ENCODE results near the gene CXCL1. TPM values are rescaled to one million over a fixed set of nuclear protein-coding genes. Genes with fewer than 3 reads are reported as not detected.
A peak's percentile ranks its signal among the peaks of the same experiment; 100 is the strongest.

The CXCL1 gene
- total RNA-seq (1 to 10 TPM; 2.4 to 7.4 (median 3.4) TPM), polyA plus RNA-seq (4.4 TPM)
- long read RNA-seq, donor 1, partial matches to known transcripts: 1 of 4 reads
- long read RNA-seq, donor 1, other reads (novel, unspliced or antisense): 0 of 4 reads
- long read RNA-seq, donor 2, partial matches to known transcripts: 0 of 1 reads
- long read RNA-seq, donor 2, other reads (novel, unspliced or antisense): 0 of 1 reads
- long read RNA-seq, donor 3, partial matches to known transcripts: 0 of 5 reads
- long read RNA-seq, donor 3, other reads (novel, unspliced or antisense): 3 of 5 reads
- long read RNA-seq, donor 4: 0 reads

DNA sequence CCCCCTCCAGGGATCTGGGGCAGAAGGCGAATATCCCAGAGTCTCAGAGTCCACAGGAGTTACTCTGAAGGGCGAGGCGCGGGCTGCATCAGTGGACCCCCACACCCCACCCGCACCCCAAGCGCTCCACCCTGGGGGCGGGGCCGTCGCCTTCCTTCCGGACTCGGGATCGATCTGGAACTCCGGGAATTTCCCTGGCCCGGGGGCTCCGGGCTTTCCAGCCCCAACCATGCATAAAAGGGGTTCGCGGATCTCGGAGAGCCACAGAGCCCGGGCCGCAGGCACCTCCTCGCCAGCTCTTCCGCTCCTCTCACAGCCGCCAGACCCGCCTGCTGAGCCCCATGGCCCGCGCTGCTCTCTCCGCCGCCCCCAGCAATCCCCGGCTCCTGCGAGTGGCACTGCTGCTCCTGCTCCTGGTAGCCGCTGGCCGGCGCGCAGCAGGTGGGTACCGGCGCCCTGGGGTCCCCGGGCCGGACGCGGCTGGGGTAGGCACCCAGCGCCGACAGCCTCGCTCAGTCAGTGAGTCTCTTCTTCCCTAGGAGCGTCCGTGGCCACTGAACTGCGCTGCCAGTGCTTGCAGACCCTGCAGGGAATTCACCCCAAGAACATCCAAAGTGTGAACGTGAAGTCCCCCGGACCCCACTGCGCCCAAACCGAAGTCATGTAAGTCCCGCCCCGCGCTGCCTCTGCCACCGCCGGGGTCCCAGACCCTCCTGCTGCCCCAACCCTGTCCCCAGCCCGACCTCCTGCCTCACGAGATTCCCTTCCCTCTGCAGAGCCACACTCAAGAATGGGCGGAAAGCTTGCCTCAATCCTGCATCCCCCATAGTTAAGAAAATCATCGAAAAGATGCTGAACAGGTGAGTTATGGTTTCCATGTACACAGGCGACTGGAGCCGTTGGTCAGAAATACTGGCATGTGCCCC lies at the start of gene CXCL1:
TSS of gene CXCL1 (plus strand) at position 264 of the 926 bp plus-strand sequence. CDS start at position 342, 78 bp downstream.
- Histone ChIP-seq H3K4me1 (ENCODE audit: control insufficient read depth, insufficient read depth, low read length) (no peaks in the 10 kb centered on the region), H3K9me3 (ENCODE audit: control insufficient read depth, low read length) (no peaks in the 10 kb centered on the region), H3K27ac (ENCODE audit: low read length) (no peak within 1 kb of the TSS), H3K4me3 (ENCODE audit: low read length) (peak within 1 kb of the TSS; percentile 60), H3K27me3 (ENCODE audit: control insufficient read depth, insufficient read depth) (no peaks in the 10 kb centered on the region)
- intact Hi-C loops (cut with DNase I): no loop called here
- ATAC-seq (peak; percentile 78 to 85), DNase-seq (peak; percentile 67 to 85 (median 84))
- 7% methylated on average over 61 of the region's 61 CpGs for WGBS

DNA sequence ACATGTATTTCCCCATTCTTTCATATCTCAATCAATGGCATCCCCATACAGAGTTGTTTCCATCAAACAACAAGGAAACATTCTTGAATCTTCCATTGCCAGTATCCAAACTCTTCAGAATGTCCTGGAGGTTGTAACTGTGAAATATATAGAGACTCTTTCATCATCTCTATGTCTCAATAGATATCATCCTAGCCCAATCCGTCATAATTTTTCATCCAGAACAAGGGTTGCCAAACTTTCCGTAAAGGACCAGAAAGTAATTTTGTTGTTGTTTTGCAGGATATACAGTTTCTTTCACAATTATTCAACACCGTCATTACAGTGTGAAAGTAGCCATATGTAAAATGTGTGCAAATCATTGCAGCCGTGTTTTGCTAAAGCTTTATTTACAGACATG lies 47.9 kb upstream of the CXCL1 start:
- peaks cover 2% of the 10 kb centered on the region for H3K4me1 ChIP-seq (ENCODE audit: control insufficient read depth, insufficient read depth, low read length)
- DNase-seq: no peak
- intact Hi-C loops (cut with DNase I): no loop called here
- H3K4me3 ChIP-seq (ENCODE audit: low read length): no peak overlapping the region
- H3K9me3 ChIP-seq (ENCODE audit: control insufficient read depth, low read length): no peaks in the 10 kb centered on the region
- no peak overlapping the region for H3K27ac ChIP-seq (ENCODE audit: low read length)
- ATAC-seq: no peak
- H3K27me3 ChIP-seq (ENCODE audit: control insufficient read depth, insufficient read depth): no peaks in the 10 kb centered on the region
- 82% methylated on average over 4 of the region's 4 CpGs for WGBS

GRCh38 chr4:73822389-73822788 lies 46.8 kb upstream of the CXCL1 start:
- no peaks in the 10 kb centered on the region for H3K27me3 ChIP-seq (ENCODE audit: control insufficient read depth, insufficient read depth)
- intact Hi-C loops (cut with DNase I): no loop called here
- ATAC-seq (no peak), DNase-seq (no peak)
- WGBS: 76% methylated on average over 3 of the region's 3 CpGs
- H3K27ac ChIP-seq (ENCODE audit: low read length): no peak overlapping the region
- no peaks in the 10 kb centered on the region for H3K4me1 ChIP-seq (ENCODE audit: control insufficient read depth, insufficient read depth, low read length)
- H3K9me3 ChIP-seq (ENCODE audit: control insufficient read depth, low read length): no peaks in the 10 kb centered on the region
- no peak overlapping the region for H3K4me3 ChIP-seq (ENCODE audit: low read length)

DNA sequence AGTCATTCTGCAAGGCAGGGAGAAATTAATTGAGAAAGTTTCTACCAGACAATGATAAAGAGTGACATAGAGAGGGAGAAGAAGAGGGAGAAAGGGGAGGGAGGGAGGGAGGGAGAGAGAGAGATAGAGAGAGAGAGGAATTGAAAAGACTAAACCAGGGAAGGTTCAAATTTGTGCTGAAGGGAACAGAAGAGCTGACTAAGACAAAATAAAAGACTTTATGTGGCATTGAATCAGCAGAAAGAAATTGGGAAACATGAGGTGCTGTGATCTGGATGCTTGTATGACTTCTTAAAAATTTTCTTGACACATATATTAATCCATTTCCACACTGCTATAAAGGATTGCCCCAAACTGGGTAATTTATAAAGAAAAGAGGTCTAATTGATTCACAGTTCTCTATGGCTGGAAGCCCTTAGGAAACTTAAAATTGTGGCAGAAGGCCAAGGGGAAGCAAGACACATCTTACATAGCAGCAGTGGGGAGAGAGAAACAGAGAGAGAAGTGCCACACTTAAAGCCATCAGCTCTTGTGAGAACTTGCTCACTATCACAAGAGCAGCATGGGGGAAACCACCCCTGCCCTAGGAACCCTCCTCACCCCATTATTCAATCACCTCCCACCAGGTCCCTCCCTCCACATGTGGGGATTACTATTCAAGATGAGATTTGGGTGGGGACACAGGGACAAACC lies 46.2 kb upstream of the CXCL1 start:
- DNase-seq: no peak
- intact Hi-C loops (cut with DNase I): no loop called here
- no peak for ATAC-seq

GRCh38 chr4:73823760-73824159 lies 45.4 kb upstream of the CXCL1 start:
- H3K27me3 ChIP-seq (ENCODE audit: control insufficient read depth, insufficient read depth): no peaks in the 10 kb centered on the region
- no peak for DNase-seq
- H3K4me1 ChIP-seq (ENCODE audit: control insufficient read depth, insufficient read depth, low read length): no peaks in the 10 kb centered on the region
- H3K27ac ChIP-seq (ENCODE audit: low read length): no peak overlapping the region
- intact Hi-C loops (cut with DNase I): no loop called here
- H3K9me3 ChIP-seq (ENCODE audit: control insufficient read depth, low read length): no peaks in the 10 kb centered on the region
- no peak for ATAC-seq
- no peak overlapping the region for H3K4me3 ChIP-seq (ENCODE audit: low read length)

More for the DNA sequence above, 46.2 kb upstream of the CXCL1 start:
- no peaks in the 10 kb centered on the region for H3K27me3 ChIP-seq (ENCODE audit: control insufficient read depth, insufficient read depth)
- no peaks in the 10 kb centered on the region for H3K4me1 ChIP-seq (ENCODE audit: control insufficient read depth, insufficient read depth, low read length)
- no peak overlapping the region for H3K4me3 ChIP-seq (ENCODE audit: low read length)
- no peaks in the 10 kb centered on the region for H3K9me3 ChIP-seq (ENCODE audit: control insufficient read depth, low read length)
- H3K27ac ChIP-seq (ENCODE audit: low read length): no peak overlapping the region

- no peaks in the 10 kb centered on the region for H3K9me3 ChIP-seq (ENCODE audit: control insufficient read depth, low read length)
- no peaks in the 10 kb centered on the region for H3K4me1 ChIP-seq (ENCODE audit: control insufficient read depth, insufficient read depth, low read length)
- no peaks in the 10 kb centered on the region for H3K27me3 ChIP-seq (ENCODE audit: control insufficient read depth, insufficient read depth)
- no peak overlapping the region for H3K27ac ChIP-seq (ENCODE audit: low read length)
- no peak overlapping the region for H3K4me3 ChIP-seq (ENCODE audit: low read length)
- ATAC-seq: peak in 1 of 2 donors; percentile 62
- intact Hi-C loops (cut with DNase I): no loop called here
- 26% methylated on average over 3 of the region's 3 CpGs for WGBS
- DNase-seq: no peak
These were observed 40.2 kb upstream of the CXCL1 start for GRCh38 chr4:73828956-73829355.

DNA sequence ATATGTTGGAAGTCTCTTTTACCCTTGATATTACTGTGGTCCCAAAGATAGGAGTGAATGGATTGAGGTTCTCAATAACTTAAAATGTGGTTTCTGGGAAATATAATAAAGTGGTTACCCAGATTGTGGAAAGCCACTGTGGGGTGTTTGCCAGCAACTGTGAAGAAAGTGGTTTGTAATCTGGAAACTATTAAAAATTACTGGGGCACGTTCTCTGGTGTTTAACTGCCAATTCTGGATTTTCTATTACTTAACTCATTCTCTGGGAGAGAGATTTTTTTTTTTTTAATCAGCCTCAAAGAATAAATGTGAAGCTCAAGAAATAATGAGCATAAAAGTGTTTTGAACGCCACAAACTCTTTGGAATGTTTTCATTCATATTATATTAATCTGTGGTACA lies 37.6 kb upstream of the CXCL1 start:
- H3K27ac ChIP-seq (ENCODE audit: low read length): no peak overlapping the region
- DNase-seq: peak in 2 of 3 donors; percentile 41 to 48
- WGBS: 54% methylated on average over 2 of the region's 2 CpGs

DNA sequence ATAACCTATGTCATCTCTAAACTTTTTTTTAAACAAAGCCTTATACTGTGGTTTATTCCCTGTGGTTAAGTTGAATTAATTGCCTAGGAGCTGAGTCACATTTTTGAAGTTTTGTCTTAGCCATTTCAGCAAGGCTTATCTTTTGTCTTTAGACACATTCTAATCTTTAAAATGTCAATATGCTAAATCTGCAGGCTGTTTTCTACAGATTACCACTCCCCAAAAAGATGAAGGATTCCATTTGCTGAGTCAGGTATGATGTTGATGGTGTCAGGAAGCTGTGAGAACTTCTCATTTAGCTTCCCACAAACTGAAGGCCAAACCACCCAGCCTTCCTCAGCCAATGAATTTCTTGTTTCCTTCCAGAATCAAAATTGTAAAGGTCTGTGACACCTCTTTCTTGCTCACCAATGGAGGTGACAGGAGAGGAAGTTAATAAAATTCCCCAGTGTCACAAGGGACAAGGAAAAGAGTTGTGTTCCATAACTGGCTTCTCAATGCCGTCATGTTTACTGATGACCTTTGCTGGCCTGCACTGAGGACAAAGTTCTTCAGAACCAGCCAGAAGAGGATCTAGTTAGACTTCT lies 36.4 kb upstream of the CXCL1 start:
- Histone ChIP-seq H3K4me3 (ENCODE audit: low read length) (no peak overlapping the region), H3K4me1 (ENCODE audit: control insufficient read depth, insufficient read depth, low read length) (peaks cover 2% of the 10 kb centered on the region), H3K9me3 (ENCODE audit: control insufficient read depth, low read length) (no peaks in the 10 kb centered on the region), H3K27me3 (ENCODE audit: control insufficient read depth, insufficient read depth) (no peaks in the 10 kb centered on the region), H3K27ac (ENCODE audit: low read length) (no peak overlapping the region)
- ATAC-seq (peak in 1 of 2 donors; percentile 41), DNase-seq (no peak)
- WGBS: 60% methylated on average over 1 of the region's 1 CpG
- intact Hi-C loops (cut with DNase I): no loop called here

More for the DNA sequence above, 37.6 kb upstream of the CXCL1 start:
- ATAC-seq: peak in 1 of 2 donors; percentile 56
- no peaks in the 10 kb centered on the region for H3K4me1 ChIP-seq (ENCODE audit: control insufficient read depth, insufficient read depth, low read length)
- intact Hi-C loops (cut with DNase I): no loop called here
- H3K9me3 ChIP-seq (ENCODE audit: control insufficient read depth, low read length): no peaks in the 10 kb centered on the region
- no peak overlapping the region for H3K4me3 ChIP-seq (ENCODE audit: low read length)
- H3K27me3 ChIP-seq (ENCODE audit: control insufficient read depth, insufficient read depth): no peaks in the 10 kb centered on the region

DNA sequence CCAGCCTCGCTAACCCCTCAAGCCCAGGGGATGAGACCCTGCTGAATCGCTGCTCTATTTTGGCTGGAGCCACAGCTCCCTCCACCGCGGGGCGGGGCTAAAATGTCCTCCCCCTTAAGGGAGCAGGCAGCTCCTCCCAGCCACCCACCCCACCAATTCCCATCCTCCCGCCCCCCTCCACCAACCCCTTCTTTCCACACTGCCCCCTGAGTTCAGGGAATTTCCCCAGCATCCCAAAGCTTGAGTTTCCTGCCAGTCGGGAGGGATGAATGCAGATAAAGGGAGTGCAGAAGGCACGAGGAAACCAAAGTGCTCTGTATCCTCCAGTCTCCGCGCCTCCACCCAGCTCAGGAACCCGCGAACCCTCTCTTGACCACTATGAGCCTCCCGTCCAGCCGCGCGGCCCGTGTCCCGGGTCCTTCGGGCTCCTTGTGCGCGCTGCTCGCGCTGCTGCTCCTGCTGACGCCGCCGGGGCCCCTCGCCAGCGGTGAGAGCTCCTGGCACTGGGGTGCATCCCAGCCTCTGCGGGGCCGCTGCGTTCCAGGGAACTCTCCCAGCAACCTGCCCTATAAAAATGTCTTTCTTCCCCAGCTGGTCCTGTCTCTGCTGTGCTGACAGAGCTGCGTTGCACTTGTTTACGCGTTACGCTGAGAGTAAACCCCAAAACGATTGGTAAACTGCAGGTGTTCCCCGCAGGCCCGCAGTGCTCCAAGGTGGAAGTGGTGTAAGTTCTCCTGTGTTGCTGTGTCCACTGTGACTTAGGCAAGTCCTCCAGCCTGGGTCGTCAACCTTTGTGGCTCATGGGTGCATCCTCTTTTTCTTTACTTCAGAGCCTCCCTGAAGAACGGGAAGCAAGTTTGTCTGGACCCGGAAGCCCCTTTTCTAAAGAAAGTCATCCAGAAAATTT lies 32.6 kb upstream of the CXCL1 start, which contains the start of gene CXCL6:
TSS of gene CXCL6 (plus strand) at position 306 of the 907 bp plus-strand sequence. CDS start at position 379, 73 bp downstream.
- DNase-seq (peak; percentile 57 to 78 (median 78)), ATAC-seq (peak; percentile 69 to 72)

DNA sequence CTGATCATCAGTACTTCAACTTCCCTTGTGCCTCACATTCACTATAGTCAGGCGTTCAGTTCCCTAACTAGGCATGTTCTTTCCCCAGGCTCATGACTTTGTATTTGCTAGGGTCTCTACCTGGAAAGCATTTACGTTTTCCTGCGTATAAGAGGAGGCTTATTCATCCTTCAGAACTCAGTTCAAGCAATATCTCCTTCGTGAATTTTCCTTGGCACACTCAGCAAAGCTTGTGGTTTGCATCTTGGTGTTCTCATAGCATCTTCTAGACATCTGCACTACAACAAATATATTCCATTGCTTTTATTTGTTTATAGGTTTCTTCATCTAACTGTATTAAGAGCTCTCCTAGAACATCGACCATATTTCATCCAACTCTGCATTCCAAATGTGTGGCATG lies 30.1 kb upstream of the CXCL1 start:
- no peaks in the 10 kb centered on the region for H3K9me3 ChIP-seq (ENCODE audit: control insufficient read depth, low read length)
- no peak overlapping the region for H3K27ac ChIP-seq (ENCODE audit: low read length)
- intact Hi-C loops (cut with DNase I): no loop called here
- H3K4me1 ChIP-seq (ENCODE audit: control insufficient read depth, insufficient read depth, low read length): peaks cover 2% of the 10 kb centered on the region
- ATAC-seq (no peak), DNase-seq (no peak)
- H3K27me3 ChIP-seq (ENCODE audit: control insufficient read depth, insufficient read depth): no peaks in the 10 kb centered on the region
- H3K4me3 ChIP-seq (ENCODE audit: low read length): no peak overlapping the region
- 86% methylated on average over 5 of the region's 5 CpGs for WGBS

More for the DNA sequence above, 32.6 kb upstream of the CXCL1 start, which contains the start of gene CXCL6:
- peak within 1 kb of the TSS; percentile 39 for H3K4me3 ChIP-seq (ENCODE audit: low read length)
- 3% methylated on average over 41 of the region's 41 CpGs for WGBS
- intact Hi-C loops (cut with DNase I): no loop called here
- H3K27me3 ChIP-seq (ENCODE audit: control insufficient read depth, insufficient read depth): no peaks in the 10 kb centered on the region
- H3K9me3 ChIP-seq (ENCODE audit: control insufficient read depth, low read length): no peaks in the 10 kb centered on the region
- peaks cover 2% of the 10 kb centered on the region for H3K4me1 ChIP-seq (ENCODE audit: control insufficient read depth, insufficient read depth, low read length)
- H3K27ac ChIP-seq (ENCODE audit: low read length): no peak within 1 kb of the TSS
